Measurements from ENCODE around the gene ADIRF. TPM values are rescaled to one million over a fixed set of nuclear protein-coding genes. Genes with fewer than 3 reads are reported as not detected.
"Not testable (repeated sequence)": the region's sequence is repeated elsewhere in the genome, so short reads cannot be mapped to it uniquely, and the experiment has no call there.

Gene ADIRF
- total RNA-seq, 1 experiment from 2014 or later = 0.70 TPM

DNA sequence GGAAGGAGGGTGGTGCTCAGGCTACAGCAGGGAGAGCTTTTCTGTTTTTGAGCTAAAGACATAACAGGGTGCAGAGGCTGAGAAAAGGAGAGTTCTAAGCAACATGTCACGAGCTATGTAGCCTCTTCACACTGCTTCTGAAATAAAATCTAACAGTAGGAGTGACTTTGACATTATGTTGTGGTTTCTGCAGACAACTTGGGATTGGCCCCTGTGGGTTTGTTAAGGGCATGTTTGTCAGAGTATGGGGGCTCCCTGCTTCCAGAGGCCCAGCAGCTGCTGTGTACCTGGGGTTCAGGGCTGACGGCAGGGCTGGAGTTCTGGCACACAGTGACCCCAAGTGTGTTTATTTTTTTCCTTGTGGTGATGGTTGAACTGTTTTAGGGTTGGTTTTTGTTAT, 35.6 kb upstream of the ADIRF start (continued):
- TF ChIP-seq MYBL2 (CRISPR knock-in tag; IDR thresholded peaks at IDR 0.05) = no peak
- TF ChIP-seq, protein P1, sequence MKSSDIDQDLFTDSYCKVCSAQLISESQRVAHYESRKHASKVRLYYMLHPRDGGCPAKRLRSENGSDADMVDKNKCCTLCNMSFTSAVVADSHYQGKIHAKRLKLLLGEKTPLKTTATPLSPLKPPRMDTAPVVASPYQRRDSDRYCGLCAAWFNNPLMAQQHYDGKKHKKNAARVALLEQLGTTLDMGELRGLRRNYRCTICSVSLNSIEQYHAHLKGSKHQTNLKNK (CRISPR knock-in tag; IDR thresholded peaks at IDR 0.05) = no peak
- no peak for TF ChIP-seq JAZF1 (CRISPR knock-in tag; IDR thresholded peaks at IDR 0.05)
- TF ChIP-seq, protein P2, sequence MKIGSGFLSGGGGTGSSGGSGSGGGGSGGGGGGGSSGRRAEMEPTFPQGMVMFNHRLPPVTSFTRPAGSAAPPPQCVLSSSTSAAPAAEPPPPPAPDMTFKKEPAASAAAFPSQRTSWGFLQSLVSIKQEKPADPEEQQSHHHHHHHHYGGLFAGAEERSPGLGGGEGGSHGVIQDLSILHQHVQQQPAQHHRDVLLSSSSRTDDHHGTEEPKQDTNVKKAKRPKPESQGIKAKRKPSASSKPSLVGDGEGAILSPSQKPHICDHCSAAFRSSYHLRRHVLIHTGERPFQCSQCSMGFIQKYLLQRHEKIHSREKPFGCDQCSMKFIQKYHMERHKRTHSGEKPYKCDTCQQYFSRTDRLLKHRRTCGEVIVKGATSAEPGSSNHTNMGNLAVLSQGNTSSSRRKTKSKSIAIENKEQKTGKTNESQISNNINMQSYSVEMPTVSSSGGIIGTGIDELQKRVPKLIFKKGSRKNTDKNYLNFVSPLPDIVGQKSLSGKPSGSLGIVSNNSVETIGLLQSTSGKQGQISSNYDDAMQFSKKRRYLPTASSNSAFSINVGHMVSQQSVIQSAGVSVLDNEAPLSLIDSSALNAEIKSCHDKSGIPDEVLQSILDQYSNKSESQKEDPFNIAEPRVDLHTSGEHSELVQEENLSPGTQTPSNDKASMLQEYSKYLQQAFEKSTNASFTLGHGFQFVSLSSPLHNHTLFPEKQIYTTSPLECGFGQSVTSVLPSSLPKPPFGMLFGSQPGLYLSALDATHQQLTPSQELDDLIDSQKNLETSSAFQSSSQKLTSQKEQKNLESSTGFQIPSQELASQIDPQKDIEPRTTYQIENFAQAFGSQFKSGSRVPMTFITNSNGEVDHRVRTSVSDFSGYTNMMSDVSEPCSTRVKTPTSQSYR (CRISPR knock-in tag; IDR thresholded peaks at IDR 0.05) = no peak
- no peak for TF ChIP-seq RORB (CRISPR knock-in tag; IDR thresholded peaks at IDR 0.05)
- TF ChIP-seq, protein P3, sequence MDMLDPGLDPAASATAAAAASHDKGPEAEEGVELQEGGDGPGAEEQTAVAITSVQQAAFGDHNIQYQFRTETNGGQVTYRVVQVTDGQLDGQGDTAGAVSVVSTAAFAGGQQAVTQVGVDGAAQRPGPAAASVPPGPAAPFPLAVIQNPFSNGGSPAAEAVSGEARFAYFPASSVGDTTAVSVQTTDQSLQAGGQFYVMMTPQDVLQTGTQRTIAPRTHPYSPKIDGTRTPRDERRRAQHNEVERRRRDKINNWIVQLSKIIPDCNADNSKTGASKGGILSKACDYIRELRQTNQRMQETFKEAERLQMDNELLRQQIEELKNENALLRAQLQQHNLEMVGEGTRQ (CRISPR knock-in tag; IDR thresholded peaks at IDR 0.05) = no peak
- TF ChIP-seq, protein P4, sequence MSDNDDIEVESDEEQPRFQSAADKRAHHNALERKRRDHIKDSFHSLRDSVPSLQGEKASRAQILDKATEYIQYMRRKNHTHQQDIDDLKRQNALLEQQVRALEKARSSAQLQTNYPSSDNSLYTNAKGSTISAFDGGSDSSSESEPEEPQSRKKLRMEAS (CRISPR knock-in tag; IDR thresholded peaks at IDR 0.05) = no peak

DNA sequence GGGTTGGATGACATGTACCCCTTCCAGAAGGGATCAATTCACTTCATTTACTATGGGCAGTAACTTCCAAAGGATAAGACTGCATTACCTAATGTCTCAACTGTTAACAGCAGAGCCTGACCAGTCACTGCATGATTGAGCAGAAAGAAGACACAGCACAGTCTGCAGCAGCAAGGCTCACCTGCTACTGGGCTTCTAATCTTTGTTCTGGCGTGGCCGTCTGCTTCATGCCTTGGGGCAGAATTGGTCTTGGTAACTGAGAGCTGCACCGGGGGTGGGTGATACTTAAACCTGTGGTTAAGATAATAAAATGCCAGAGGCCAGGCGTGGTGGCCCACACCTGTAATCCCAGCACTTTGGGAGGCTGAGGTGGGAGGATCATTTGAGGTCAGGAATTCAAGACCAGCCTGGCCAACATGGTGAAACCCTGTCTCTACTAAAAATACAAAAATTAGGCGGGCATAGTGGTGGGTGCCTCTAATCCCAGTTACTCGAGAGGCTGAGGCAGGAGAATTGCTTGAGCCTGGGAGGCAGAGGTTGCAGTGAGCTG, 34.0 kb upstream of the ADIRF start:
- H3K27me3 Mint-ChIP-seq (ENCODE audit: low read depth); POLR2A ChIA-PET; ATAC-seq; H3K27ac Mint-ChIP-seq; H3K4me3 Mint-ChIP-seq; H3K4me1 Mint-ChIP-seq; H3K9me3 Mint-ChIP-seq: not testable (repeated sequence)
- CTCF ChIA-PET = interaction anchor here (0.6 kb wide), 1 partner anchor 177 kb away, joined by 3 read pairs; no protein-coding TSS in a partner anchor
- peaks cover 17% of the 10 kb centered on the region for H3K36me3 Mint-ChIP-seq
- peak; percentile 11 for DNase-seq (ENCODE audit: low spot score)

DNA sequence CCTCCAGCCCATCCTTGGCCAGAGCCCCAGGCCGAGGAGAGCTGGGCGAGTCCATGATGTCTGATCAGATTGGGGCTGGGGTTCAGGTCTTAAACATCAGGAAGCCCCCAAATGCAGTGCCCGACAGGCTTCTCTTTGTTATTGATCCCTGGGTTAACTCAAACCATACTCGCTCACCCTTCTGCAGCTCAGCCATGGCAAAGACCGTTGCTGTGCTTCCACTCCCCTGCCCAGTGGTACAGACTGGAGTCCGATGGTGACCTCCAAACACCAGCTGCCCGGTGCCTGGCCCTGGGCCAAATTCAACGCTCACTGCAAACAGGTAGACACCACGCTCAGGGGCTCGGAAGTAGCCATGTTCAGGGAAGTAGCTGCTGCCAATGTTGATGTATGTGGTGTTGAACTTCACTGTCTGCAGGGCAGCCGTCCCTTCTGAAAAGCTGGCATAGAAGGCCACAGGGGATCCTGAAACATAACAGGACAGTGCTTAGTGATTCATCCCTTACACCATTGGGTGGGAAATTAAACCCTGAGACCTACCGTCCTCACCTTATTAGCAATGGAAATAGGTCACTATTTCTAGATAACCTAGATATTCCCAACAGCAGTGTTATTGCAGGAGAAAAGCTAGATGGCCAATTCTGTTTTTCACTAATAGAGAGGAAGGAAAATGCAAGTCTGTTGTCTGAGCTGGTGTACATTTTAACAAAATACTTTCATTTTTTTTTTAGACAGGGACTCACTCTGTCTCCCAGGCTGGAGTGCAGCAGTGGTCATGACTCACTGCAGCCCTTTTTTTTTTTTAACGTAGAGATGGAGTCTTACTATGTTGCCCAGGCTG, 31.4 kb upstream of the ADIRF start:
- 0 out of 2 replicates have a peak overlapping the region, but pooled peaks have one; percentile 33 for H3K27ac Mint-ChIP-seq
- DNase-seq (ENCODE audit: low spot score) (peak; percentile 7), ATAC-seq (no peak)
- ChIA-PET CTCF (interaction anchor here (0.5 to 13.1 kb wide), 3 partner anchors 19 to 676 kb away, joined by 3 to 462 read pairs (median 4); partner anchors contain the start of genes ADIRF and SNCG), POLR2A (interaction anchor here (1.3 kb wide), 1 partner anchor 252 kb away, joined by 3 read pairs; no protein-coding TSS in a partner anchor)
- H3K27me3 Mint-ChIP-seq (ENCODE audit: low read depth) = no peaks in the 10 kb centered on the region
- H3K4me3 Mint-ChIP-seq = no peak overlapping the region
- 0 out of 2 replicates have a peak, but pooled peaks cover 4% of the 10 kb centered on the region for H3K9me3 Mint-ChIP-seq
- TF ChIP-seq ZNF317 (CRISPR knock-in tag; IDR thresholded peaks at IDR 0.05; ENCODE audit: borderline replicate concordance, low read depth) = no peak
- H3K36me3 Mint-ChIP-seq = peaks cover under 1% of the 10 kb centered on the region
- H3K4me1 Mint-ChIP-seq = no peaks in the 10 kb centered on the region; the same call in 1 of the 2 replicates

DNA sequence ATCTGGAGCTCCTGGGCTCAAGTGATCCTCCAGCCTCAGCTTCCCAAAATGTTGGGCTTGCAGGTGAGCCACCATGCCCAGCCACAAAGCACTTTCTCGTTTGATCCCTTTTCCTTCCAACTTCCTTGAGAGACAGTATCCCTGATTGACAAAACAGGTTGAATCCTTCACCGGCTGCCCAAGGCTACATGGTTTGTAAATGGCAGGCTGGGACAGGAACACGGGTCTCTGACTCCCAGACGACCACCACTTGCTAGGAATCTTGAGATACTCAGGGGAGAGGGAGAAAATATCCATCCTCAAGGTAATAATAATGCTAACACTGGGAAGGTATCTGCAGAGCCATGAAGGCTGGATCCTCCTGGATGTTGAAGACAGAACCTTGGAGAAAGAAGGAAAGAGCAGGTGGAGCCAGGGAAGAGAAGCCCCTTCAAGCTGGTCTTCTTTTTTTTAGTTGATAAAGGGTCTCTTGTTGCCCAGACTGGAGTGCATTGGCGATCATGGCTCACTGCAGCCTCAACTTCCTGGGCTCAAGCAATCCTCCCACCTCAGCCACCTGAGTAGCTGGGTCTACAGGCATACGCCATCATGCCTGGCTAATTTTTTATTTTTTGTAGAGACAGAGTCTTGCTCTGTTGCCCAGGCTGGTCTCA, 30.7 kb upstream of the ADIRF start:
- Mint-ChIP-seq H3K27ac (no peak overlapping the region), H3K9me3 (0 out of 2 replicates have a peak, but pooled peaks cover 4% of the 10 kb centered on the region), H3K4me3 (no peak overlapping the region), H3K4me1 (no peaks in the 10 kb centered on the region; the same call in 1 of the 2 replicates), H3K36me3 (no peaks in the 10 kb centered on the region), H3K27me3 (ENCODE audit: low read depth) (no peaks in the 10 kb centered on the region; the same call in 1 of the 2 replicates)
- ChIA-PET CTCF (interaction anchor here (1.2 to 13.1 kb wide), 3 partner anchors 20 to 244 kb away, joined by 4 to 462 read pairs (median 4); partner anchors contain the start of genes ADIRF and SNCG), POLR2A (interaction anchor here (1.3 kb wide), 1 partner anchor 253 kb away, joined by 3 read pairs; no protein-coding TSS in a partner anchor)
- ATAC-seq = no peak
- DNase-seq (ENCODE audit: low spot score) = peak; percentile 1
- TF ChIP-seq ZNF138 (CRISPR knock-in tag; conservative IDR thresholded peaks at IDR 0.05) (no peak), ZBTB21 (CRISPR knock-in tag; IDR thresholded peaks at IDR 0.05; ENCODE audit: borderline replicate concordance) (no peak), ZNF317 (CRISPR knock-in tag; IDR thresholded peaks at IDR 0.05; ENCODE audit: borderline replicate concordance, low read depth) (no peak), NFE2L1 (CRISPR knock-in tag; IDR thresholded peaks at IDR 0.05) (no peak), OVOL2 (CRISPR knock-in tag; IDR thresholded peaks at IDR 0.05; ENCODE audit: borderline replicate concordance) (no peak)
- TF ChIP-seq, protein P5, sequence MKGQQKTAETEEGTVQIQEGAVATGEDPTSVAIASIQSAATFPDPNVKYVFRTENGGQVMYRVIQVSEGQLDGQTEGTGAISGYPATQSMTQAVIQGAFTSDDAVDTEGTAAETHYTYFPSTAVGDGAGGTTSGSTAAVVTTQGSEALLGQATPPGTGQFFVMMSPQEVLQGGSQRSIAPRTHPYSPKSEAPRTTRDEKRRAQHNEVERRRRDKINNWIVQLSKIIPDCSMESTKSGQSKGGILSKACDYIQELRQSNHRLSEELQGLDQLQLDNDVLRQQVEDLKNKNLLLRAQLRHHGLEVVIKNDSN (CRISPR knock-in tag; IDR thresholded peaks at IDR 0.05) = no peak
- TF ChIP-seq, protein P6, sequence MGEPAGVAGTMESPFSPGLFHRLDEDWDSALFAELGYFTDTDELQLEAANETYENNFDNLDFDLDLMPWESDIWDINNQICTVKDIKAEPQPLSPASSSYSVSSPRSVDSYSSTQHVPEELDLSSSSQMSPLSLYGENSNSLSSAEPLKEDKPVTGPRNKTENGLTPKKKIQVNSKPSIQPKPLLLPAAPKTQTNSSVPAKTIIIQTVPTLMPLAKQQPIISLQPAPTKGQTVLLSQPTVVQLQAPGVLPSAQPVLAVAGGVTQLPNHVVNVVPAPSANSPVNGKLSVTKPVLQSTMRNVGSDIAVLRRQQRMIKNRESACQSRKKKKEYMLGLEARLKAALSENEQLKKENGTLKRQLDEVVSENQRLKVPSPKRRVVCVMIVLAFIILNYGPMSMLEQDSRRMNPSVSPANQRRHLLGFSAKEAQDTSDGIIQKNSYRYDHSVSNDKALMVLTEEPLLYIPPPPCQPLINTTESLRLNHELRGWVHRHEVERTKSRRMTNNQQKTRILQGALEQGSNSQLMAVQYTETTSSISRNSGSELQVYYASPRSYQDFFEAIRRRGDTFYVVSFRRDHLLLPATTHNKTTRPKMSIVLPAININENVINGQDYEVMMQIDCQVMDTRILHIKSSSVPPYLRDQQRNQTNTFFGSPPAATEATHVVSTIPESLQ (CRISPR knock-in tag; IDR thresholded peaks at IDR 0.05) = no peak
- TF ChIP-seq, protein P7, sequence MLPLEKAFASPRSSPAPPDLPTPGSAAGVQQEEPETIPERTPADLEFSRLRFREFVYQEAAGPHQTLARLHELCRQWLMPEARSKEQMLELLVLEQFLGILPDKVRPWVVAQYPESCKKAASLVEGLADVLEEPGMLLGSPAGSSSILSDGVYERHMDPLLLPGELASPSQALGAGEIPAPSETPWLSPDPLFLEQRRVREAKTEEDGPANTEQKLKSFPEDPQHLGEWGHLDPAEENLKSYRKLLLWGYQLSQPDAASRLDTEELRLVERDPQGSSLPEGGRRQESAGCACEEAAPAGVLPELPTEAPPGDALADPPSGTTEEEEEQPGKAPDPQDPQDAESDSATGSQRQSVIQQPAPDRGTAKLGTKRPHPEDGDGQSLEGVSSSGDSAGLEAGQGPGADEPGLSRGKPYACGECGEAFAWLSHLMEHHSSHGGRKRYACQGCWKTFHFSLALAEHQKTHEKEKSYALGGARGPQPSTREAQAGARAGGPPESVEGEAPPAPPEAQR (CRISPR knock-in tag; IDR thresholded peaks at IDR 0.05) = no peak
- TF ChIP-seq, protein P8, sequence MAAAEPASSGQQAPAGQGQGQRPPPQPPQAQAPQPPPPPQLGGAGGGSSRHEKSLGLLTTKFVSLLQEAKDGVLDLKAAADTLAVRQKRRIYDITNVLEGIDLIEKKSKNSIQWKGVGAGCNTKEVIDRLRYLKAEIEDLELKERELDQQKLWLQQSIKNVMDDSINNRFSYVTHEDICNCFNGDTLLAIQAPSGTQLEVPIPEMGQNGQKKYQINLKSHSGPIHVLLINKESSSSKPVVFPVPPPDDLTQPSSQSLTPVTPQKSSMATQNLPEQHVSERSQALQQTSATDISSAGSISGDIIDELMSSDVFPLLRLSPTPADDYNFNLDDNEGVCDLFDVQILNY (CRISPR knock-in tag; IDR thresholded peaks at IDR 0.05) = no peak

Data from WTC11 (cell line).